NAMALWA (cell line): Measurements from ENCODE around the gene IL31.

ENCODE experiments used
- DNase-seq: peaks from one replicate; pipeline ENCODE4 v3.0.0-alpha.2; 2015; ENCODE audit warnings: low spot score

Gene IL31

GRCh38 chr12:122127839-122128238 lies 46.2 kb downstream of the IL31 start:
- no peak for DNase-seq

GRCh38 chr12:122126713-122127597 lies 47.1 kb downstream of the IL31 start:
- DNase-seq, result no peak

- no peak for DNase-seq
Observed at GRCh38 chr12:122126342-122126635, 47.7 kb downstream of the IL31 start.

GRCh38 chr12:122125452-122126341 lies 48.3 kb downstream of the IL31 start:
- DNase-seq, result no peak

GRCh38 chr12:122124370-122124769 lies 49.7 kb downstream of the IL31 start:
- DNase-seq, result no peak

- no peak for DNase-seq
Observed at GRCh38 chr12:122123761-122124145, 50.3 kb downstream of the IL31 start.

GRCh38 chr12:122123051-122123760 lies 50.8 kb downstream of the IL31 start:
- peak; percentile 86 for DNase-seq
